Kidney tubule cell (primary cell): Measurements from ENCODE around the gene MAP3K8.
"Not testable (repeated sequence)": the region's sequence is repeated elsewhere in the genome, so short reads cannot be mapped to it uniquely, and the experiment has no call there.

Experiments used
- DNase-seq: peaks from one replicate; pipeline ENCODE4 v3.0.0-alpha.2; 2018; ENCODE audit warnings: low spot score

MAP3K8 gene

DNA sequence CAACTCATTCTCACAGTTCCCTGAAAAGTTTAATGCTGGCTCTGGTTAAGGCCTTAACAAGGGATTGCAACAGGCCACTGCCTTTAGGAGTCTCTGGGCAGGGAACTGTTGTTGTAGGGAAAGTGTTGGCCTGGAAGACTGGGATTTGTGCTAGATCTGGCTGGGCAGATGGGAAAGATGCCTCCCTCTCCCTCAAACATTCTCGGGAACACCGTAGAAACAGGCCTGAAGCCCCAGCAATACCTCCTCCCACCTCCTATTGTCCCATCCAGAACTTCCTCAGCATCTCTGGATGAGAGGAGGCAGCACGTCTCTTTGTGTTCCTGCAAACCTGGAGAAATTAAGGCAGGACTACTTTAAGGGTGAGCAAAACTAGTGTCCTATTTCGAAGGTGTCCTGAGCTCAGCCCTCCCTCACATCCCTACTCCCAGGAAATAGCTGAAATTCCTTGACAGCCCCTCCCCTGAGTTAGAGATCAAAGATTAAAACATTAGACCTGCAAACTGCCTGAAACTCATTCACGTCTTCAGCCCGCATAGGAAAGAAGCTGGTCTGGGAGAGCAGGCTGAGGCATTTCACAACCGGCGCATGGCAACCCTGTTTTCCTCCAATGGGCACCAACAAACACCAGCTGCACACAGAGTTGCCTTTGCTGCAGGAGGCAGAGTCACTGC is 10.9 kb upstream of the MAP3K8 start:
- peak; percentile 91 for DNase-seq

DNA sequence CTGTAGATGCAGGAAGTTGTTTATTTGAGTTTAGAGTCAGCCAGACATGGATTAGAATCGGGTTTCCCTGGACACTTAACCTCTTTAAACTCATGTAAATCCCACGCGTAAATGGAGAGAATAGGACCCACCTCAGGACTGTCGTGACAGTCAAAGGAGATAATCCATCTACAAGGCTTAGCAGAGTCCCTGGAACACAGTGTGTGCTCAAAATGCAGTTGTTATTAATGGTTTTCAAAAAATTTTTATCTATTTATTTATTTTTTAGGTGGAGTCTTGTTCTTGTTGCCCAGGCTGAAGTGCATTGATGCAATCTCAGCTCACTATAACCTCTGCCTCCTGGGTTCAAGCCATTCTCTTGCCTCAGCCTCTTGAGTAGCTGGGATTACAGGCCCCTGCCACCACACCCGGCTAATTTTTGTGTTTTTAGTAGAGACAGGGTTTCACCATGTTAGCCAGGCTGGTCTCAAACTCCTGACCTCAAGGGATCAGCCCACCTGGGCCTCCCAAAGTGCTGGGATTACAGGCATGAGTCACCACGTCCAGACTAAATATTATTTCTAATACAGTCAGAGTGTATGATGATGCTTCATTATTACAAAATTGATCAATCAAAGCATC is 10.2 kb upstream of the MAP3K8 start:
- not testable (repeated sequence) for DNase-seq

DNA sequence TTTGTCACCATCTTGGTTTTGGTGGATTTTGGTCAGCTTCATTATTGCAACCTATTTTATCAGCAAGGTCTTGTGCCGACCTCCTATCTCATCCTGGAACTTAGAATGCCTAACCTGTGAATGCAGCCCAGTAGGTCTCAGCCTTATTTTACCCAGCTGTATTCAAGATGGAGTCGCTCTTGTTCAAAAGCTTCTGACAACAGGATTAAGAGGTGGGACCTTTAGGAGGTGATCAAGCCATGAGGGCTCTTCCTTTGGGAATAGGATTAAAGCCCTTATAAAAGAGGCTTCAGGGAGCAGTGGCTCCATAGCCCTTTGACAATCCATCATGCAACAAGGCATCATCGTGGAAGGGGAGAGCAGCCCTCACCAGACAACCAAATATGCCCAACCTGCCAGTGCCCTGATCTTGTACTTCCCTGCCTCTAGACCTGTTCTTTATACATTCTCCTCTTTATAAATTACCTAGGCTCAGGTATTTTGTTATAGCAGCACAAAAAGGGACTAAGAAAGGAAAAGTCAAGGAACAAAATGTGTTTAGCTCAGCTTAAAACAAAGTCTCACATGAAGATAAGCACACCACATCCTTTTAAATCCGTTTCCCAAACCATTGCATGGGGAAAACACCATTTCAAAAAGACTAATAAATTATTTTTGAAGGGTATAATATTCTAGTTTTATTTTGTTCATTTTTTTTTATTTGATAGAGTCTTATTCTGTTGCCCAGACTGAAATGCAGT is 8.5 kb upstream of the MAP3K8 start:
- DNase-seq, result no peak

DNA sequence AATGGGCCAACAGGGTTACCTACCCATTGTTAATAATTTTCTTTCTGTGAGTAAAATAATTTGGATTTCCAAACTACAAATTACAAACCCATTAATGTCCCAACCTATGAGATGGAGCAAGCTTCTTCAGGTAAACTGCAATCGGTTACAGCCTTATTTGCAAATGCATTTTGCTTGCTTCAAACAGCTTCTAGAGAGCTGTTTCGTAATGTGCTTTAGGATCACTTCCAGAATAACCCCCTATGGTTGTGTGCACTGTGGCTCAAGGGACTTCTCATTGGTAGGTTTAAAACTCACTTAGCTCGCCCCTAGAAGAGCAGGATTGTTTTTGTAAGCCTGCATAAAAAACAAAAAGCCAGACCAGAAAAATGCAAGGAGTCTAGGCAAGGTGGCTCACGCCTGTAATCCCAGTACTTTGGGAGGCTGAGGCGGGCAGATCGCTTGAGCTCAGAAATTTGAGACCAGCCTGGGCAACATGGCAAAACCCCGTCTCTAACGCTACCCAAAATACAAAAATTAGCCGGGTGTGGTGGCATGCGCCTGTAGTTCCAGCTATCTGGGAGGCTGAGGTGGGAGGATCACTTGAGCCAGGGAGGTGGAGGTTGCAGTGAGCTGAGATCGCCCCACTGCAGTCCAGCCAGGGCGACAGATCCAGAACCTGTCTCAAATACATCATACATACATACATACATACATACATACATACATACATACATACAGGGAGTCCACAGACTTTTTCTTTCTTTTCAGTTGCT is 3.3 kb upstream of the MAP3K8 start:
- DNase-seq, result no peak

DNA sequence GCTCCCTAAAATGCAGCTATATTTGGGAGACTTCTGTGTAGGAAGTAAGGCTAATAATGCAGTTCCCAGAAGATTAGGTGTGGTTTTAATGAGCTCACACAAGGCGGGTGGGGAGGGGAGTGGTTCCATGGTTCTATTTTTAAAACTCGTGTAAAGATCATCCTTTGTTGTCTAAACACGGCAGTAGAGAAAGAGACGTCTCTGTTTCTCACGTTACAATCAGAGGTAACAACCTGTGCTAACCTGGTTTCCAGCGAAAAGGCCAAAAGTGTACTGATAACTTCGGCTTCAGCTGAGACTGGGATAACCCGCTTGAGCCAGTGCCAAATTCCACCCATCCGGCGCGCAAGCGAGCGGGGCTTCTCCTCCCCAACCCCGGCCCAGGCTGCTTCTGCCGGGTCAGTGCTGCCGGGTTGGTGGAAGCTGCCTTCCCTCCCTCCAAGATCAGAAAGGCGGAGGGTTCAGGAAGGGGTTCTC is 2.5 kb upstream of the MAP3K8 start:
- DNase-seq, result peak; percentile 23

DNA sequence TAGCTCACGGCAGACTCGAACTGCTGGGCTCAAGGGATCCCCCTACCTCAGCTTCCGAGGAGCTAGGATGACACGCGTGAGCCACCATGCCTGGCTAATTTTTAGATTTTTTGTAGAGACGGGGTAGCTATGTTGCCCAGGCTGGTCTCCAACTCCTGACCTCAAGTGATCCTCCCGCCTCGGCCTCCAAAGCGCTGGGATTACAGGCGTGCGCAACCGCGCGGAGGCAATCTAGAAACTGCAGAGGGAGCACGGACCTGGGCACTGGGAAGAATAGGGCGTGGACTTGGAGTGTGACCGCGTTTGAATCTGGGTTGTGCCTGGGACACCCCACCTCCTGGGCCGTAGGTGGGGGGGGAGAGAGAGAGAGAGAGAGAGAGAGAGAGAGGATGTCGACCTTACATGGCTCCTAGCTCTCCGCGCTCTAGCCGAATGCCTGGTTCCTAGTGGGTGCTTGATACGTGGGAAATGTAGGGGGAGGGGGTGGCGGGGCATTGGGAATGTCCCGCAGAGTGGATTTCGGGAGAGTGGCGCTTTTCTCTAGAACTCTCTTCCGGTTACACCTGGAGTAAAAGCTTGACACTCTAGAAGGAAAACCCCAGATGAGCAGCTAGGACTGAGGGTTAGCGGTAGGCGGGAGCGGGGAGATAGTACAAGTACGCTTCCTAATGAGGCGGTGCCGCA is 1.2 kb upstream of the MAP3K8 start:
- DNase-seq, result no peak

DNA sequence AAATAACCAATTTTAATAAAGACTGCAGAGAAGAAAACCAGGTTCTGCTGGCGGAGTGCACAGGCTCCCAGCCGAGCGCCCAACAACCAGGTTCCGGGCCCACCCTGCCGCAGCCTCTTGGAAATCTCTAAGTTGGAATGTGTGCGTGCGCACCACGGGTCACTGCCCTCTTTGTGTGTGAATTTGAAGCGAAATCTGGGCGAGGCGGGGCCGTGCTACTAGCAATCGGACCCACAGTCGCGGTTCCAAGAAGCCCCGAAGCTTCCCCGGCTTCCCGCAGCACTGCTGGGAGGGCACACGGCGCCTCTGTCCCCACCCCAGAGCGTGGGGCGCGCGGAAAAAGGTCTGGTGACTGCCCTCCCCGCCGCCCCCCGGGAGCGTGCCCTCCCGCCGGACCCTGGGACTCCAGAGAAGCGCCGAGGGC is 666 bp upstream of the MAP3K8 start:
- peak; percentile 82 for DNase-seq

DNA sequence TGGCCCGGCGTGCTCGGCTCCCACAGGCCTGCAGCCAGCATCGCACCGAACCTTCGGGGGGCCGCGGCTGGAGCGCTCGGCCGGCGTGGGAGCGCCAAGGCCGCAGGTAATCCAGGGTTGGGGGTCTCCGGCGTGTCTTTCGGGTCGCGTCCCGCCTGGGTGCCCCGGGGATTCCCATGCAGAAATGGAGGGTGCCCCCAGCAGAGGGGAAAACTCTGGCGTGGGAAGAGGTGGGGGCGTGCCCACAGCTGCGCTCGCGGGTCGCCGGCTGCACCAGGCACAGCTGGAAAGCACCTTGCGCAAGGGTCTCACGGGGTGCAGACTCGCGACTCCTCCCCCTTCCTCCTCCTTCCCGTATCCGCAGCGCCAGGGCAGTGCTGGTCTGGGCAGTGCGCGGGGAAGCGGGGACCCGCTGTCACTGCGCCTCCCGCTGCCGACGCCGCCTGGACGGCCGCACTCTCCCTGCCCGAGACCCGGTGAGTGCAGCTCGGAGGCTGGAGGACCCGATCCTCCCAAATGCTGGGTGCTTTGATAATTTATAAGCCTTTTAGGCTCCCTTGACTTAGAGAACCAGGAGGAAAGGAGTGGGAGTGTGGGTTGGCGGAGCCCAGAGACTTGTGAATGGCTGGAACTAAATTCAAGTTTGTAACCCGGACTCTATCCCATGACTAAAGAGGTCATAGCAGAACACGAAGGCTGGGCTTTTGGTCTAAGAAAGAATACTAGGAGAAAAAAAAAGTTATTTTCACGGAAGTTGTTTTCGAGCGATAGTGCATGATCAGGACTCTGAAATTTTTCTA is 489 bp downstream of the MAP3K8 start:
- DNase-seq, result peak; percentile 83

DNA sequence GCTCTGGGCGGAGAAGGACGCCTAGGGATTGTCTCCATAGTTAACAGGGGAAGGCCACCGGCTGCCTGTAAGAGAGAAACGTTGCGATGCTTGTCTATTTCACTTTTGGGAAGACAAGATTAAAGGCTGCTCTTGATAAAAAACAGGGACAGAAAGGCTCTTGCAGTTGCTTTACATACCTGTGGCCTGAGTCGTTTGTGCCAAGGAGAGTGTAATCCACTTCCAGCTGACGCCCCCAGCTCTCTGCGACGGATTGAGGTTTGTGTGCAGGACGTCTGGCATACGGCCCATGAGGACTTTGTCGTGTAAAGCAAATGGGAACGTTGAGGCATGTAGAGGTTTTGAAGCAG is 1.1 kb downstream of the MAP3K8 start:
- DNase-seq, result peak; percentile 55

DNA sequence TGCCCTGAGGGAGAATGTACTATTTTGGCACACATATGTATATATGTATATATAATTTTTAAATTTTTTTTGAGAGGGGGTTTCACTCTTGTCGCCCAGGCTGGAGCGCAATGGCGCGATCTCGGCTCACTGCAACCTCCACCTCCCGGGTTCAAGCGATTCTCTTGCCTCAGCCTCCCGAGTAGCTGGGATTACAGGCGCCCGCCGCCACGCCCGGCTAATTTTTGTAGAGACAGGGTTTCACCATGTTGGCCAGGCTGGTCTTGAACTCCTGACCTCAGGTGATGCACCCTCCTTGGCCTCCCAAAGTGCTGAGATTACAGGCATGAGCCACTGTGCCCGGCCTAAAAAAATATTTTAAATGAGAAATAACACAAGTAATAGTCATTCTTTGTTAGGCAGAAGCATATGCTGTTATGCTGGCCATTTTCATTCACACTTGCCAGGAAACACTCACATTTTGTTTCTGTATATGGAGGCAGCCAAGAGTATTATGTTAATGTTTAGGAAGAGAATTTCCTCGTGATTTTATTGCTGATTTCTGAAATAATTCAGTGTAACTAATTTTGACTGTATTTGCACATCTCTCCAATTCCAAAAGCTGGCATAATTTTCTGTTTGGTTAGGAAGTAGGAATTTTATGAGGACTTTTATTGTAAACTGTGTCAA is 1.6 kb downstream of the MAP3K8 start:
- DNase-seq, result not testable (repeated sequence)

DNA sequence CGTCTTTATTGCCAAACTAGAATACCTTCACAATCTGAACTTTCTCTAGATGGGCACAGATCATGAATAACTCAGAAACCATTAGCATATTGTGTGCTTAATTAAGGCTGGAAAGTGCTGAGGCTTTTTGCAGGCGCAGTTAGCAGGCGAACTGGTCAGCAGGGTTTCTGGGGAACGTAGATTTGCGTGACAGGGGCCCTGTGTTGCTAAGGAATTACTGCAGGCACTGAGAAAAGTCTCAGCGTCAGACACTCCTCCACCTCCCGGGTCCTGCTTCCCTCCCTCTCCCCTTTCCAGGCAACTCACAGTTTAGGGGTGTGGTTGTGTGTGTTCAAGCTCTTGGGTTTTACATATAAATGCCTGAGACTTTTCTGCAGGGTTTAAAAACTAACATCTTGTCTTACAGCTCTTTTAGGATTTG is 2.2 kb downstream of the MAP3K8 start:
- peak; percentile 60 for DNase-seq

DNA sequence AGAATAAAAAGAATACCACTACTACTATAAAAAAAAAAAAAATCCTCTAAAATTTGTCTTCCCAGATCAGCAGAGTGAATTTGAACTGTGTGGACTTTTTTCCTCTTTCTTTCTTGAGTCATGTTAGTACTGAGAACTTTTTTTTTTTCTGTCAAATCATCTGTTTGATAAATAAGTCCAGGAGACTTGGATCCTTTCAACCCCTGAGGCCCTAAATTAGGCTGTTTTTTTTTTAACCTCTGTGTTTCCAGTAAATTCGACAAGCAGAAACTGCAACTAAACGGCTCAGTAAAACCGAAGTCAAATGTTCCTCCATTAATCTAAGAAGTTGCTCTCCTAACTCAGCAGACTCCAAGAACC is 2.7 kb downstream of the MAP3K8 start:
- no peak for DNase-seq

DNA sequence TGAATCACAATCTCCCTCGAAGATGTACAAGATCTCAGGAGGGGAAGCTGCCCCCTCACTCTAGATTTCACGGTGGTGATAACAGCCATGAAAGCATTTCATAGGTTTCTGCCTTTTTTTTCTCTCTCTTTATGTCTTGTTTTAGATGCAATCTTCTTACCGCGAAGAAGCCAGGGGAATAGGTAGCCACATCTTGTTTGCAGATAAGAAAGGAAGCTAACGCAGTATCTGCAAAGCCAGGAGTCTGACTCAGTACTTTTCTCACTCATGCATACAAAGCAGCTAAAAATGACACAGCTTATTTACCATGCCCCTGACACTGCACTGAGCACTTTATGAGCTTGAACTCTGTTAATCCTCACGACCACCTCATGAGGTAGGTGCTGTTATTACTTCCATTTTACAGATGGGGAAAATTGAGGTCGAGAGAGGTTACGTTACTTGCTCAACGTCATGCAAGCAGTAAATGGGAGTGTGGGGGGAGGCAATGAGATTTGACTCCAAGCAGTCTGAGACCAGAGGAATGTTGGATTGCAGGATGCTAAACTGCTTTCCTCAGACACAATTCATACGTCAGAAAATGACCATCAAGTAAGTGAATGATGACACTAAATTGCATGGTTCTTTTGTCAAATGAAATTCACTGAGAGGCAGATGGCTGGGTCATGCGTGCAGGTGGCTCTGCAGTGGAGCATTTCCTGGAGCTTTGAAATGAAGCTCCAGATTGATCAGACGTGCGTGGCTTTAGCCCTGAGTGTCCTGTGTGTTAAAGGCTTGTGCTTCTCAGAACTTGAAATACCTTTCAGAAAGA is 3.3 kb downstream of the MAP3K8 start:
- DNase-seq, result peak; percentile 76

DNA sequence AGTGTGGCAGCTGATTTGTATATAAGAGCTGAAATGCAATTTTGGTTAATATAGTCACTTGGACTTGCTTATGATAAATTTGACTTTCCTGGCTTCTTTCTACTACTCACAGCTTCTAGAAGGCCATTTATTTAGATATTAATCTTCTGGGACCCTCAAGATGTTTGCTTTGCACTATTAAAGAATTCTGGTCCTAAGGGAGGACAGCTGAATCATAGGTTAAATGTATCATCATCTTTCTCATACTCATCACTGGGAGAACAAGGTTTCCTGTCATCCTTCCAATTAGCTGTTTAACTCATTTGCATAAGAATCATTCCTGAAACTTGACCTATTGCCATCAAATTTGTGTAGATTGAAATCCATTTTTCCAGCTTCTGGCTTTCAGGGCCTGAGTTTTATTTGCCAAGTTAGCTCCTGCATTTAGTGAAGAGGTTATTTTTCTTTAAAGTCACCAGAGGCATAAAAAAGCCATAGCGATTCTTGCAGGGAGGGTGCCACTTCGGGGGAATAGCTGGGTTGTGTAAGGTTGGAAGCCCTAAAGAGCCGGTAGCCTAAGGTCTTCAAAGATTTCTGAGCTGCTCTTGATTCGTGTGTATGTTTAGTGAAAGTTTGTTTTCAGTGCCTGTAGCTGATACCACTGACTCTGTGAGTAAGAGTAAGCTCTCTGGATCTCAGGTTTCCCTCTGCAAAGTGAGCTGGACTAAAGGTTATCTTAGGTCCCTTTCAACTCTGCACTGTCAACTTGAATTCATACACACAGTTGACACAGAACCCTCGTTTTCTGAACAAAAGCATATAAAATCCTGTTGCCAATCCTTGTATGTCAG is 4.3 kb downstream of the MAP3K8 start:
- DNase-seq, result no peak

DNA sequence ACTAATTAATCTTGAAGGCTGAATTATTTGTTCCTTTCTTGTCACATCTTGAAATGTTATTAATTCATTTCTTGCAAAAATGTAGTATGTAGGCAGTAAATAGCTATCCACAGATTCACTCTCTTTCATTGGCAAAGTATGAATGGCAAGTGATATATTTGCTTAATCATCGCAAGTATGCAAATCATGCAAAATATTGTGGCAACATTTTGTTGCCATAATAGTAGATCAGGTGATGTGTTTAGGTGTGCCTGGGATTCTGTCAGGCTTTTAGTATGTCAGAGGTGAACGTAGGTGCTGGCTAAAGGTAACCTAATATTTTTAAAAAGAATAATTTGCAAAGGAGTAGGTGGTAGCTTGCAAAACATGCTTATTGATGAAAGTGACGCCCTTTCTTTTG is 5.9 kb downstream of the MAP3K8 start:
- no peak for DNase-seq

DNA sequence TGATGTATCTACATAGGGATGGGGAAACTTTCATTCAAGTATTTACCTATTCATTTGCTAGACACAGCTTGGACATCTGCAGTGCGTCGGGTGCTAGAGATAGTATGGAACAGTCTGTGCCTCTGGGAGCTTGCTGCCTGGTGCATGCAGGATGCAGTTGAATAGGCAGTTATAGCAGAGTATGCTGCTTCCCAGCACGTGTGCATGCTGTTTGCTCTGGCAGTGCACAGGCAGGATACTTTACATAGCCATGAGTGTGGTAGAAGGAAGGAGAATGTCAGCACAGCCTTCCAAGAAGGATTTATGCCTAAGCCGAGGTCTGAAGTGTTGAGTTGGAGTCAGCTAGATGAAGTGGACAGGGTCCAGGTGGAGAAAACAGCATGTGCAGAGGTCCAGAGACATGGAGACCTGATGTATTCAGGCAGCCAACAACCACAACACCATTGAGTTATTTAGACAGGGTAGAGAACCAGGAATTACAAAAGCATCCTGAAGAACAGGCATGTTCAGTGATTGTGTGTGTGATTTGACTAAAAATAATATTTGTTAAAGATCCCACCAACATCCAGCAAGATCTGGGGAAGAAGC is 8.1 kb downstream of the MAP3K8 start:
- DNase-seq, result no peak

DNA sequence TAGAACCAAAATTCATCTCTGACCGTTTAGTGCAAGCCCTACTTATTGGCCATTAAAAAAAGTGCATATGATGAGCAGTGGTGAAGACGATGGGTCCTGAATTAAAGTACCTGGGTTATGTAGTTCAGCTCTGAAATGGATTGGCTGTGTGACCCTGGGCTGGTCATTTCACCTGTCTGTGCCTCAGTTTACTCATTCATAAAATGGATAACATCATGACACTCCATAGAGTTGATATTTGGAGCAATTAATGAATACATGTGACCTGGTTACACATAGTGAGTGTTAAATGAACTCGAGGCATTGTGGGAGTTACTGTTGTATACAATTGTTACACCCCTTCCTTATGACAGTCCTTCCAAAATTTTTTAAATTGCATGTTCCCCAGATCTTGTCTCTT is 9.1 kb downstream of the MAP3K8 start:
- DNase-seq, result no peak

DNA sequence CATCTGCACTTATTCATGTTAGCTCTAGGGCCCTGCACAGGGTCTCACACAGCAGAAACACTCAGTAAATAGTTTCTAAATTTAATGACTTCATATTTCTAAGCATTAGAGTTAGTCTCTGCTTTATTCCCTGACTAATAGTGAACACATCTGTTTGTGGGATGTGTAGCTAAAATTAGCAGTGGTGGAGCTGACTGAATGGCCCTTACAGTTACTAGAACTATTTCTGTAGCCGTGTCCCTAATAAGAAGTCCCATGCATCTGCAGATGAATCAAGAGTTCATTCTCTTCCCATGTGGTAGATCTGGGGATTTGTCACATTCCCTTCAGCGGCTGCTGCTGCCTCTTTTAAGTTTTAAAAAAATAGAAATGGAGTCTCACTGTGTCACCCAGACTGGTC is 11.7 kb downstream of the MAP3K8 start:
- DNase-seq, result no peak
